Fibroblast of villous mesenchyme (primary cell): ENCODE data around the gene TM9SF3. TPM values are rescaled to one million over a fixed set of nuclear protein-coding genes. Genes with fewer than 3 reads are reported as not detected.
"Not testable (repeated sequence)": the region's sequence is repeated elsewhere in the genome, so short reads cannot be mapped to it uniquely, and the experiment has no call there.

ENCODE experiments used
- DNase-seq: peaks from one replicate; pipeline ENCODE4 v3.0.0-alpha.2; 2010; ENCODE audit warnings: low read depth
- H3K4me3 ChIP-seq: 2 replicates; pipeline ENCODE4 v1.5.1; 2011; ENCODE audit warnings: low read depth, mild to moderate bottlenecking, low read length
- CTCF ChIP-seq: IDR thresholded peaks from 2 replicates; pipeline ENCODE4 v1.5.1; 2012; ENCODE audit warnings: low read depth, mild to moderate bottlenecking, low read length; ENCODE audit not compliant: insufficient read depth
- total RNA-seq: library from RNA; depleted of rRNA; stranded (reverse); fragments of >200 nt; gene quantifications from 2 replicates; pipeline ENCODE4 v1.2.3, GENCODE V29; 2012

The TM9SF3 gene
- total RNA-seq, 1 donor: 147 TPM

GRCh38 chr10:96579133-96579532 is 7.7 kb downstream of the TM9SF3 start:
- no peak for DNase-seq
- no peak overlapping the region for H3K4me3 ChIP-seq
- TF ChIP-seq CTCF: no peak

GRCh38 chr10:96578633-96579032 is 8.2 kb downstream of the TM9SF3 start:
- no peak overlapping the region for H3K4me3 ChIP-seq
- no peak for TF ChIP-seq CTCF
- no peak for DNase-seq

DNA sequence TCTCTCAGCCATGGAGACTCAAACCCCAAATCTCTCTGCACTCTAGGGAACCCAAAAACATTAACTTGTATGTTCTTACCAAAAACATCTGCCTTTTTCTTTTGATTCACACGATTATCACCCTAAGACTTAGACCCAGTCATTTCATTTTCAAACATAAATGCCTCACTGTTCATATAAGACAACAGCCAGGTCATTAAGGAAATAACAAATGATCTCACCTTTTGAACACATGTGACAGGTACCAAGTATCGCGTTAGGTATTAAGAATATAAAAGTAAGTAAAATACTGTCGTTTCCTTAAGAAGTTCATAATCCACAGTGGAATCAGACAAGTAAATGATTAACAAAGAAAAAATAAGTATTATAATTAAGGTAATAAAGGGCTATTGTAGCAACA is 8.8 kb downstream of the TM9SF3 start:
- no peak for TF ChIP-seq CTCF
- no peak overlapping the region for H3K4me3 ChIP-seq
- no peak for DNase-seq

GRCh38 chr10:96577069-96577468 is 9.7 kb downstream of the TM9SF3 start:
- TF ChIP-seq CTCF: no peak
- no peak overlapping the region for H3K4me3 ChIP-seq
- DNase-seq: no peak

GRCh38 chr10:96576277-96576980 is 10.4 kb downstream of the TM9SF3 start:
- no peak for DNase-seq
- no peak for TF ChIP-seq CTCF
- no peak overlapping the region for H3K4me3 ChIP-seq

- not testable (repeated sequence) for H3K4me3 ChIP-seq, DNase-seq
Observed at GRCh38 chr10:96574564-96574963, 12.2 kb downstream of the TM9SF3 start.

DNA sequence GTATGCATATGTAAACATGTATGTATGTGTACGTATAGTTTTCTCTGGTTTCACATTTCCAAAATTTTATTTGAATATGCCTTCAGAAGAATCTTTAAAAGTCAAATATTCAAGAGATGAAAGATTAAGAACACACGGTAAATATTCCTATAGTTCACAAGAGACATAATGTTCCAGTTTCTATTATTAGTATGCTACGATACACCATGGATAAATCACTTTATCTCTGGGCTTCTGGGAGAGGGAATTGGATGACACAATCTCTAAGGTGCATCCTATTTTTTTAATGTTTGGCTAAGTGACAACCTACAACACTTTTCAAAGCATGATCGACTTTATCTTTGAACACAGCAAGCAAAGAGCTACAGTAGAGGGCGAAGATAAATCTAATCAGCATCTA is 13.8 kb downstream of the TM9SF3 start:
- no peak overlapping the region for H3K4me3 ChIP-seq
- TF ChIP-seq CTCF: no peak
- no peak for DNase-seq
